RWPE1 (cell line): ENCODE measurements around the gene PLEKHB2.

Experiments
- CTCF ChIA-PET: fragments of 350-600 bp; sonication (Branson Sonifier 250); formaldehyde crosslinking; extraction: SDS; loops from one replicate; lab custom pipeline; 2021; lab: Yijun Ruan, JAX
- POLR2A ChIA-PET: fragments of 400-600 bp; formaldehyde crosslinking; extraction: SDS; loops from one replicate; lab custom pipeline; 2020; ENCODE audit warnings: antibody characterized with exemption; ENCODE audit not compliant: low non-redundant PET; lab: Yijun Ruan, JAX
- DNase-seq: peaks from one replicate; pipeline ENCODE4 v3.0.0; 2012; ENCODE audit warnings: low spot score
- H3K27ac ChIP-seq: fragments of 450-650 bp; 2 replicates; pipeline ENCODE4 v1.5.1; 2017
- CTCF ChIP-seq: fragments of 450-650 bp; conservative IDR thresholded peaks from 2 replicates; pipeline ENCODE4 v1.5.1; 2017; ENCODE audit warnings: low read depth, mild to moderate bottlenecking

Gene PLEKHB2

GRCh38 chr2:131093696-131094462, 11.3 kb upstream of the PLEKHB2 start:
- H3K27ac ChIP-seq: peak overlapping the region; percentile 88
- DNase-seq: no peak
- ChIA-PET POLR2A (no interaction called here), CTCF (interaction anchor here (0.7 kb wide), 1 partner anchor 13 kb away, joined by 3 read pairs; no protein-coding TSS in a partner anchor)
- TF ChIP-seq CTCF: no peak

- peak; percentile 13 for DNase-seq
- no peak for TF ChIP-seq CTCF
- ChIA-PET POLR2A (no interaction called here), CTCF (interaction anchor here (0.5 to 0.7 kb wide), 3 partner anchors 11 to 298 kb away, joined by 3 read pairs; partner anchors contain the start of gene PLEKHB2)
- peak overlapping the region; percentile 88 for H3K27ac ChIP-seq
Measured at GRCh38 chr2:131094463-131095281, 10.5 kb upstream of the PLEKHB2 start.

GRCh38 chr2:131103165-131103564, 2.0 kb upstream of the PLEKHB2 start:
- no peak for DNase-seq
- no peak for TF ChIP-seq CTCF
- ChIA-PET POLR2A (no interaction called here), CTCF (interaction anchor here (1.1 kb wide), 1 partner anchor 11 kb away, joined by 4 read pairs; no protein-coding TSS in a partner anchor)
- H3K27ac ChIP-seq: peak overlapping the region; percentile 96

GRCh38 chr2:131104487-131105155, 515 bp upstream of the PLEKHB2 start:
- DNase-seq: peak; percentile 43

GRCh38 chr2:131105950-131106801, 1.0 kb downstream of the PLEKHB2 start:
- POLR2A ChIA-PET: no interaction called here
- no peak for TF ChIP-seq CTCF
- CTCF ChIA-PET: interaction anchor here (0.5 to 0.7 kb wide), 2 partner anchors 13 to 62 kb away, joined by 3 read pairs; partner anchors contain the start of gene FAM168B
- DNase-seq: peak; percentile 29
- H3K27ac ChIP-seq: peak overlapping the region; percentile 96

More at GRCh38 chr2:131104487-131105155, 515 bp upstream of the PLEKHB2 start:
- POLR2A ChIA-PET: interaction anchor here (0.6 kb wide), 1 partner anchor 26 kb away, joined by 3 read pairs; no protein-coding TSS in a partner anchor
- no peak for TF ChIP-seq CTCF
- CTCF ChIA-PET: interaction anchor here (0.7 kb wide), 1 partner anchor 10 kb away, joined by 3 read pairs; no protein-coding TSS in a partner anchor
- peak overlapping the region; percentile 96 for H3K27ac ChIP-seq
